Central memory CD8-positive, alpha-beta T cell (primary cell): ENCODE results near the gene KIFC3.
"Not testable (repeated sequence)": the region's sequence is repeated elsewhere in the genome, so short reads cannot be mapped to it uniquely, and the experiment has no call there.

ENCODE experiments used
- ATAC-seq: fragments of 150-1000 bp; cut with Tn5 transposase; replicated peaks from 2 replicates; pipeline ENCODE4 v1.10.0; 2022; ENCODE audit warnings: mild to moderate bottlenecking, moderate FRiP score, moderate number of reproducible peaks; ENCODE audit not compliant: poor library complexity, severe bottlenecking; ENCODE audit errors: extremely low read depth
- DNase-seq, 2 donors: peaks; one replicate each; pipeline ENCODE4 v3.0.0; 2021; ENCODE audit warnings: low spot score in 2 of 2
- H3K27ac Mint-ChIP-seq: one replicate; pipeline ENCODE4 v1.8.0; 2022; ENCODE audit warnings: low read depth, mild to moderate bottlenecking, moderate library complexity, mixed read lengths
- H3K27me3 Mint-ChIP-seq: one replicate; pipeline ENCODE4 v1.8.0; 2022; ENCODE audit warnings: mixed read lengths
- H3K36me3 Mint-ChIP-seq: one replicate; pipeline ENCODE4 v1.8.0; 2022; ENCODE audit warnings: mild to moderate bottlenecking, moderate library complexity, mixed read lengths; ENCODE audit not compliant: insufficient read depth
- H3K4me1 Mint-ChIP-seq: one replicate; pipeline ENCODE4 v1.8.0; 2022; ENCODE audit warnings: mixed read lengths
- H3K4me3 Mint-ChIP-seq: one replicate; pipeline ENCODE4 v1.8.0; 2022; ENCODE audit warnings: mild to moderate bottlenecking, moderate library complexity, mixed read lengths
- H3K9me3 Mint-ChIP-seq: one replicate; pipeline ENCODE4 v1.8.0; 2022; ENCODE audit warnings: mixed read lengths

KIFC3 gene

DNA sequence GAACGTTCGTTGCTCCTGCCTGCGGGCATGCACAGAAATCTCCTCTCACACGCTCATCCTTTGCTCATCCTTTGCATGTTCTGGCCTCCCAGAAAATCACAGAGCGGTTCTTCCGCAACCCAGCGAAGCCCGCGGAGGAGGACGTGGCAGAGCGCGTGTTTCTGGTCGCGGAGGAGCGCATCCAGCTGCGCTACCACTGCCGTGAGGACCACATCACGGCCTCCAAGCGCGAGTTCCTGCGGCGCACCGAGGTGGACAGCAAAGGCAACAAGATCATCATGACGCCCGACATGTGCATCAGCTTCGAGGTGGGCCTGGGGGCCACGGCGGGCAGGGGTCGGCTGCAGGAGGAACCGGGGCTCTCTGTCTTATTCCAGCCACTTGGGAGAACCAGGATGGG, 76.3 kb downstream of the KIFC3 start:
- DNase-seq = no peak
- Mint-ChIP-seq H3K27me3 (no peaks in the 10 kb centered on the region), H3K36me3 (no peaks in the 10 kb centered on the region), H3K27ac (no peak overlapping the region), H3K4me3 (no peak overlapping the region), H3K4me1 (no peaks in the 10 kb centered on the region), H3K9me3 (peaks cover 5% of the 10 kb centered on the region)
- no peak for ATAC-seq

DNA sequence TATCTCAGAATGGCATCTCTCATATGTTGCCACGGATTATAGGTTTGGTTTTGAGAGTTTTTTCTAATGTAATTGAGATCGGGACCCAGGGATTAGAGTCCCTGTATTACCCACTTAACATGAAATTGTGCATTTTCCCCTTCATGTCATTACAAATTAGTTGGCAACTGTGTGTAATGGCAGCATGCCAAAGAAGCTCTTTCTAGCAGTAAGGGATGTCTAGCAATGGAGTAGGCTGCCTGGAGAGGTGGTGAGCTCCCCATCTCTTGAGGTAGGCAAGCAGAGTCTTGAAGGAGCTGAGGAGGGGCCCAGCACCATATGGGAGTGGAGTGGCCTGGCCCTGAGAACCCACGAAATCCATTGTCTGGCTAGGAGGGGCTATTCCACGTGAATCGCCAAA, 76.7 kb downstream of the KIFC3 start:
- H3K9me3 Mint-ChIP-seq = peaks cover 5% of the 10 kb centered on the region
- H3K4me1 Mint-ChIP-seq = no peaks in the 10 kb centered on the region
- no peak overlapping the region for H3K27ac Mint-ChIP-seq
- H3K4me3 Mint-ChIP-seq = no peak overlapping the region
- H3K36me3 Mint-ChIP-seq = no peaks in the 10 kb centered on the region
- ATAC-seq (no peak), DNase-seq (no peak)
- no peaks in the 10 kb centered on the region for H3K27me3 Mint-ChIP-seq

DNA sequence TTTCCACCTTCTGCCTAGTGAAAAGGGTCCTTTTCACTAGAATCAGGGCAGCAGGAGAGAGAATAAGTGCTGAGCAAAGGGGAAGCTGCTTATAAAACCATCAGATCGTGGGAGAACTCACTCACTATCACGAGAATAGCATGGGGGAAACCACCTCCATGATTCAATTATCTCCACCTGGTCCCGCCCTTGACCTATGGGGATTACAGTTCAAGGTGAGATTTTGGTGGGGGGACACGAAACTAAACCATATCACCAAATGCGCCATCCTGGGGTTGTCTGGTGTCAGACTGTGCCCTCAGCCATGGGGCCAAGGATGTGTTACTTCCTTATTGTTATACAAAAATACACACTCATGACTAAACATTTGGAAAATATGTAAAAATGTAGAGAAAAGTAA, 77.1 kb downstream of the KIFC3 start:
- no peaks in the 10 kb centered on the region for H3K4me1 Mint-ChIP-seq
- ATAC-seq (peak; percentile 14), DNase-seq (no peak)
- no peak overlapping the region for H3K4me3 Mint-ChIP-seq
- H3K27me3 Mint-ChIP-seq = no peaks in the 10 kb centered on the region
- peaks cover 5% of the 10 kb centered on the region for H3K9me3 Mint-ChIP-seq
- H3K27ac Mint-ChIP-seq = no peak overlapping the region
- H3K36me3 Mint-ChIP-seq = no peaks in the 10 kb centered on the region

DNA sequence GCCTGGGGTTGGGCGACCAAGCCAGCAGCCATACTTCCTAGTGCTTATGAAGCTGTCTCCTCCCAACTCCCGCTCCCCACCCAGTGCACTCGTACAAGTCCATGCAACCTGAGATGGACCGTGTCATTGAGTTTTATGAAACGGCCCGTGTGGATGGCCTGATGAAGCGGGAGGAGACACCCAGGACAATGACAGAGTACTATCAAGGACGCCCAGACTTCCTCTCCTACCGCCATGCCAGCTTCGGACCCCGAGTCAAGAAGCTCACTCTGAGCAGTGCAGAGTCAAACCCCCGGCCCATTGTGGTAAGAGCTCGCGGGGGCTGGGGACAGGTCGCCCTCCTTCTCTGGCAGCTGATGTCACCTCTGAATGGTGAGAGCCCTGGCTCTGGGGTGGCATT, 77.8 kb downstream of the KIFC3 start:
- ATAC-seq = no peak
- no peaks in the 10 kb centered on the region for H3K4me1 Mint-ChIP-seq
- peaks cover 5% of the 10 kb centered on the region for H3K9me3 Mint-ChIP-seq
- no peak for DNase-seq
- H3K4me3 Mint-ChIP-seq = no peak overlapping the region
- H3K27ac Mint-ChIP-seq = no peak overlapping the region
- H3K36me3 Mint-ChIP-seq = no peaks in the 10 kb centered on the region
- H3K27me3 Mint-ChIP-seq = no peaks in the 10 kb centered on the region

DNA sequence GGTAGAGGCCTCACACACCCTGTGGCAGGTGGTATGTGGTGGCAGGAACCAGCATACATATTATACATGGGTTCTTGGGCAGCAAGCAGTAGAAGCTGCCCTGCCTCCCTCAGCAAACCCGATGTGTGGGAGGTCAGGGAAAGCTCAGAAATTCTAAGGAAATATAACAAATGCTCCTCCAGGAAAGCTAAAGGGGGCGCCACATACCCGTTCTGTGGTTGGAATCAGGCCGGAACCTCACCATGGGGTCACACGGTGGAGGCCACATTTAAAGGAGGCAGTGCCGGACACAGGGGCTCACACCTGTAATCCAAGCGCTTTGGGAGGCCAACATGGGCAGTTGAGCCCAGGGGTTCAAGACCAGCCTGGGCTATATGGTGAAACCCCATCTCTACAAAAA, 79.1 kb downstream of the KIFC3 start:
- Mint-ChIP-seq H3K36me3 (no peaks in the 10 kb centered on the region), H3K4me3 (no peak overlapping the region), H3K27me3 (no peaks in the 10 kb centered on the region), H3K4me1 (no peaks in the 10 kb centered on the region), H3K9me3 (no peaks in the 10 kb centered on the region), H3K27ac (no peak overlapping the region)
- ATAC-seq = no peak
- no peak for DNase-seq

DNA sequence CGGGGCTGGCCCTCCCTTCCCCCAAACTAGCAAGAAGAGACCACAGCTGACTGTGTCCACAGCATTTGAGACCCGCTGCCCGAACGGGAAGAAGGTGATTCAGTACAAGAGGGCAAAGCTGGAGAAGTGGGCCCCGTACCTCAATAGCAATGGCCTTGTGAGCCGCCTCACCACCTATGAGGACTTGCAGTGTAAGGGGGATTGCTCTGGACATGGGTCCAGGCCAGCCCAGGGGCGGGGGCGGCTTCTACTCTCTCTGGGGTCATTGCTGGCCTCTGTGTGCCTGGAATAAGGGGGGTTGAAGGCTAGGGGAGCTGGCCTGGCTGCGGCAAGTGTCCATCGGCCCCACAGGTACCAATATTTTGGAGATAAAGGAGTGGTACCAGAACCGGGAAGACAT, 79.6 kb downstream of the KIFC3 start:
- Mint-ChIP-seq H3K36me3 (no peaks in the 10 kb centered on the region), H3K9me3 (no peaks in the 10 kb centered on the region), H3K27ac (no peak overlapping the region), H3K4me1 (no peaks in the 10 kb centered on the region), H3K27me3 (no peaks in the 10 kb centered on the region), H3K4me3 (no peak overlapping the region)
- ATAC-seq (no peak), DNase-seq (no peak)

DNA sequence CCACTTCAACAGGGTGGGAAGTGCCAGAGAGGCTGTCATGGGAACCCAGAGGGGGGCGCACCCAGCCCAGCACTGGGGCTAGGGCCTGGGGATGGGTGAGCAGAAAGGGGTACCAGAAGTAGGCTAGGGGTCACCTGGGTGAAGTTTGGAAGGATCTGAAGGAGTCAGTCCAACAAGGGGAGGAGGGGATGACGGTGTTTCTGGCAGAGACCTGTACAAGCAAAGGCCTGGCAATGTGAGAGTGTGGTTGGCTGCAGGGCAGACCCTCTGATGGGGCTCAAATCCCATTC, 80.1 kb downstream of the KIFC3 start:
- Mint-ChIP-seq H3K27me3 (no peaks in the 10 kb centered on the region), H3K27ac (no peak overlapping the region), H3K9me3 (no peaks in the 10 kb centered on the region), H3K4me1 (no peaks in the 10 kb centered on the region), H3K4me3 (no peak overlapping the region), H3K36me3 (no peaks in the 10 kb centered on the region)
- no peak for DNase-seq
- no peak for ATAC-seq

DNA sequence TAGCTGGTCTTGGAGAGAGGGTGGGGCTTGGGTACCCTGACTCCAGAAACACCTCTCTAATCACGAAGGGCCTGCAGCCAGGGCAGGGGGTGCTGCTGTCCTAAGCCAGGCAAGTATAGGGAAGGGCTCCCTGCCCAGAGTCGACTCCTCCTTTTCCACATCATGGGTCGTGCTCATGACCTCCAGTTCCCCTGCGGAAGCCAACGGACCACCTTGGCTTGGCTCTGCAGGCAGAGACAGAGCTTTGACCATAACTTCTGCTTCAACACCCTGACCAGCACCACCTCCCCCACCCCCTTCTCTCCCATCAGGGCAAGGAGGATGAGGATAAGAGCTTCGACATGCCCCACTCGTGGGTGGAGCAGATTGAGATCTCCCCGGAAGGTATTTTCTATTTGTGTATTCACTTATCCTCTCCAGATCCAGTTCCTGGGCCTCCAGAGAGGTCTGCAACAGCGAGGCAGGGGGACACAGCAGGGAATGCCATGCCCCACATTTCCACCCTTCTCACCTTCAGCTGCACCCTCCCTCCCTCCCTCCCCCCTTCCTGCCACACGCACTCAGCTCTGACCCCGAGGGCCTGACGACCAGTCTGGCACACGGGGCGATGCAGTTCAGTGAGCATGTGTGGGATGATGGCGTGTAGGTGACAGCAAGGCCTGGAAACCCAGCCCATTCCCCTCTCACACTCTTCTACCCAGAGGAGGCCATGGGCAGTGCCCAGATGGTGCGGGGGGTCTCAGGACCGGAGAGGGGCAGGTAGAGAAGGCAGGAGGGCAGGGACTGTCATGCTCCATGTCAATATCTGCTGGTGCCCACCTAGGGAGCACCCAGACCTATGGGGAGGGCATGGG, 80.7 kb downstream of the KIFC3 start:
- no peak for DNase-seq
- Mint-ChIP-seq H3K27ac (no peak overlapping the region), H3K27me3 (no peaks in the 10 kb centered on the region)

DNA sequence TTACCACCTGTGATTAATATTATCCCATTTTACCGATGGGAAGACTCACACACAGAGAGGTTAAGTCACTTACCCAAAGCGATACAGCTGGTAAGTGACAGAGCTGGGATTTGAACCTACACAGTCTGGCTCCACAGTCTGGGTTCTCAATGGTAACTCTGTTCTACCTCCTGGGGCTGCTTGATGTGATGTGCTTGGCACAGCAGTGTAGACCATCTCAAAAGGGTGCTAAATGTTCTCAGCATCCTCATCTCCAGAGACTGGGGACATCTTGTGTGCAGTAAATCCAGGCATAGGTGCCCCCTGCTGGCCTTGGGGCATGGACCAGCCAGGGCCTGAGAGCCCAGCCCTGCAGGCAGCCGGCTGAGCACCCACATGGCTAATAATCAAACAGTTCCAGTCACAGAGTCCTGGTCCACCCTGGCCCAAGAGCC, 82.1 kb downstream of the KIFC3 start:
- DNase-seq (no peak), ATAC-seq (no peak)
- H3K4me3 Mint-ChIP-seq = no peak overlapping the region
- H3K4me1 Mint-ChIP-seq = no peaks in the 10 kb centered on the region
- H3K9me3 Mint-ChIP-seq = no peaks in the 10 kb centered on the region
- H3K36me3 Mint-ChIP-seq = no peaks in the 10 kb centered on the region
- no peak overlapping the region for H3K27ac Mint-ChIP-seq
- no peaks in the 10 kb centered on the region for H3K27me3 Mint-ChIP-seq

More for the DNA sequence above, 80.7 kb downstream of the KIFC3 start:
- no peak for ATAC-seq
- no peaks in the 10 kb centered on the region for H3K9me3 Mint-ChIP-seq
- H3K4me1 Mint-ChIP-seq = no peaks in the 10 kb centered on the region
- H3K4me3 Mint-ChIP-seq = no peak overlapping the region
- no peaks in the 10 kb centered on the region for H3K36me3 Mint-ChIP-seq

DNA sequence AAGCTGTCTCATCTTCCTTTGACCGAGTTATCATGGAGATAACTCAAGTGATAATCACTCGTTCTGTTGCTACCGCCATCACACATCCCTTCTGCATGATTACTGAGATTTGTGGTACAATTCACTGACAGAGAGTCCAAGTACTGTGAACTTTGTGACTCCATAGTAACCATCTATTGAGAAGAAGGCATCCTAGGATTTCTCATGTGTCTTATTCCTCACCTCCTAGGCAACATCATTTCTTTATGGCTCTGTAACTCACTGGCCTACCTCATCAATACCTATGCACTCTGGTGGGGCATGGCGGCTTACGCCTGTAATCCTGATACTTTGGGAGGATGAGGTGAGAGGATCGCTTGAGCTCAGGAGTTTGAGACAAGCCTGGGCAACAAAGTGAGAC, 88.2 kb downstream of the KIFC3 start:
- Mint-ChIP-seq H3K4me1 (no peaks in the 10 kb centered on the region), H3K27ac (no peak overlapping the region), H3K36me3 (no peaks in the 10 kb centered on the region), H3K27me3 (no peaks in the 10 kb centered on the region), H3K9me3 (no peaks in the 10 kb centered on the region), H3K4me3 (no peak overlapping the region)
- ATAC-seq (no peak), DNase-seq (no peak)

DNA sequence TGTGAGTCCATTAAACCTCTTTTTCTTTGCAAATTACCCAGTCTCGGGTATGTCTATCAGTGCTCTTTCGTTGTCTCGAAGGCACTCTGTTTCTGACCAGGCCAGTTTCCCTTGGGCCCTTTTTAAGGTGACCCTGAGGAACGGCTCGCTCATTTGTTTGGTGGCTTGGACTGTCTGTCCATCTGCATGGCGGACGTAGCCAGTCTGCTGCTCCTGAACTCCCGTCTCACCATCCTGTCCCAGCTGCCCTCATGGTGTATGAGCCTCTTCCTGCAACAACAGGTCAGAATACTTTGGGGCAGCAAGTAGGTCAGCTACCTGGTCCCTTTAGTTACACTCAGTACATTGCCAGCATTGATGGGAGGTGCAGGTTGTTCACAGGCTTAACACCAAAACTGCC, 88.7 kb downstream of the KIFC3 start:
- ATAC-seq (no peak), DNase-seq (no peak)
- H3K36me3 Mint-ChIP-seq = peaks cover 2% of the 10 kb centered on the region
- H3K4me1 Mint-ChIP-seq = no peaks in the 10 kb centered on the region
- no peaks in the 10 kb centered on the region for H3K27me3 Mint-ChIP-seq
- no peak overlapping the region for H3K27ac Mint-ChIP-seq
- no peaks in the 10 kb centered on the region for H3K9me3 Mint-ChIP-seq
- no peak overlapping the region for H3K4me3 Mint-ChIP-seq

DNA sequence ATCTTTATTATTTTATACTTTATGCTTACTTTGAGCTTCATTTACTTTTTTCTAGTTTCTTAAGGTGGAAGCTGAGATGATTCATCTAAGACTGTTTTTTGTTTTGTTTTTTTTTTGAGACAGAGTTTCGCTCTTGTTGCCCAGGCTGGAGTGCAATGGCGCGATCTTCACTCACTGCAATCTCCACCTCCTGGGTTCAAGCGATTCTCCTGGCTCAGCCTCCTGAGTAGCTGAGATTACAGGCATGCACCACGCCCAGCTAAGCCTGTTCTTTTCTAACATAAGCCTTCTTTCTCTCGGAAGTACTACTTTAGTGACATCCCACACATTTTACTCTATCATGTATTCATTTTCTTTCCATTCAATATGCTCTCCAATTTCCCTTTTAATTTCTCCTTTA, 89.7 kb downstream of the KIFC3 start:
- DNase-seq, H3K4me3 Mint-ChIP-seq, H3K36me3 Mint-ChIP-seq, H3K4me1 Mint-ChIP-seq, H3K9me3 Mint-ChIP-seq, ATAC-seq, H3K27ac Mint-ChIP-seq, H3K27me3 Mint-ChIP-seq: not testable (repeated sequence)

DNA sequence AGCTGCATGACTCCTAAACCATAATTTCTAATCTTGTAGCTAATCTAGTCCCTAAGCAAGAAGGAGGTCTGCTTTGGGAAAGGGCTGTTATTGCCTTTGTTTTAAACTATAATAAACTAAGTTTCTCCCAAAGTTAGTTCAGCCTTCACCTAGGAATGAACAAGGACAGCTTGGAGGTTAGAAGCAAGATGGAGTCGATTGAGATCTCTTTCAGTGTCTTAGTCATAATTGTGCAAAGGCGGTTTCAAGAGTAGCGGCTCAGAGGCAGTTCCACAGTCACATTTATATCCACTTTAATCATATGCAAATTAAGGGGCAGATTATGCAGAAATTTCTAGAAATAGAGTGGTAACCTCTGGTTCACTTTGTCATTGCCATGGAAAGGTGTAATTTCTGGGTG, 90.3 kb downstream of the KIFC3 start:
- peaks cover 5% of the 10 kb centered on the region for H3K27me3 Mint-ChIP-seq
- no peak overlapping the region for H3K4me3 Mint-ChIP-seq
- DNase-seq (no peak), ATAC-seq (no peak)
- peaks cover 2% of the 10 kb centered on the region for H3K36me3 Mint-ChIP-seq
- H3K27ac Mint-ChIP-seq = no peak overlapping the region
- peaks cover under 1% of the 10 kb centered on the region for H3K9me3 Mint-ChIP-seq
- H3K4me1 Mint-ChIP-seq = no peaks in the 10 kb centered on the region
